Gastroesophageal sphincter (tissue), 3 donors: ENCODE results near the gene PRMT3.

Experiments
- CTCF ChIP-seq, 4 experiments: fragments of 200-600 bp in 2 of 4; fragments of 450-650 bp in 2 of 4; sonication (generic) in 1 of 4; IDR thresholded peaks; one replicate each; pipeline ENCODE4 v1.5.1; 2017 to 2019; ENCODE audit warnings: antibody characterized with exemption in 4 of 4, mild to moderate bottlenecking in 2 of 4, moderate library complexity in 2 of 4
- EP300 ChIP-seq: sonication (generic); formaldehyde crosslinking; IDR thresholded peaks from one replicate; pipeline ENCODE4 v1.6.1; 2017; ENCODE audit warnings: antibody characterized with exemption, mild to moderate bottlenecking
- POLR2A ChIP-seq, 2 donors: fragments of 450-650 bp; IDR thresholded peaks; one replicate each; pipeline ENCODE4 v1.6.1; 2017; ENCODE audit warnings: antibody characterized with exemption in 2 of 2, mild to moderate bottlenecking in 2 of 2, moderate library complexity in 1 of 2
- POLR2AphosphoS5 ChIP-seq: sonication (generic); formaldehyde crosslinking; IDR thresholded peaks from one replicate; pipeline ENCODE4 v1.6.1; 2017; ENCODE audit warnings: antibody characterized with exemption

GRCh38 chr11:20415432-20415831, 27.9 kb downstream of the PRMT3 start:
- TF ChIP-seq CTCF (IDR thresholded peaks at IDR 0.05), result no peak
- TF ChIP-seq POLR2AphosphoS5, result no peak
- TF ChIP-seq POLR2A (IDR thresholded peaks at IDR 0.05), result no peak
- no peak for TF ChIP-seq EP300
